Skin of body (tissue), 2 donors: ENCODE results near the gene HID1. TPM values are rescaled to one million over a fixed set of nuclear protein-coding genes. Genes with fewer than 3 reads are reported as not detected.

ENCODE experiments used
- DNase-seq: peaks from one replicate; lab custom pipeline; 2025; lab: John Stamatoyannopoulos, UW
- total RNA-seq: library from RNA; depleted of rRNA; stranded (reverse); fragments of >200 nt; gene quantifications from one replicate; pipeline ENCODE4 v1.2.3, GENCODE V29; 2014

HID1 gene
- total RNA-seq, 1 donor from 2014 or later = 4.0 TPM

DNA sequence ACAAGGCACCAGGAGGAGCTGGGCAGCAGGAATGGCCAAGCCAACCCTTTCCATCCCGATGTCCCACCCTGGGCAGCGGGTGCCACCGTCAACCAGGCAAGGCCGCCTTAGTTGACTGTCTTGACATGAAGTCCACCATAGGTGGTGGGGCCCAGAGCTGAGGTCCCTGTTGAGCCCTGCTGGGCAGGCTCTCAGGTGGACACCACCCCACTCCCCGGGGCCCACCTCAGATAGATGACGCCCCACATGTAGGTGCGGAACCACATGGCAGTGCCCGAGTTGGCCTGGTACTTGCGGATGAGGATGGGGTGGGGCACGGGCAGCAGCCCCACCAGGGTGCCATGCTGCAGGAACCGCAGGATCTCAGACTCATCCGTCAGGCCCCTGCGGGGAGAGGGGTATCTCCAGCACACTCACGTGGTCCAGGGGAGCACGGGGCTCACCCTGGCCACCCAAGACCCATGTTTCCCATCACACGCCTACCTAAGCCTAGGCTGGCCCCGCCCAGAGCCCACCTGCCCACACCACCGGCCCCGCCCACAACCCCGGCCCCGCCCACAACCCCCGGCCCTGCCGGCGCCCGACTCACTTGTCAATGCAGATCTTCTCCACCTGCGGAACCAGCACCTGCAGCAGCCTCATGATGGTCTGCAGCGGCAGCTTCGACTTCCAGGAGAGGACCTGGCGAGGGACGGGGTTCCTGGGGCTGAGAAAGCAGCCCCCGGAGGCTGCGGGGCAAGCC, 20.7 kb downstream of the HID1 start:
- DNase-seq = no peak

DNA sequence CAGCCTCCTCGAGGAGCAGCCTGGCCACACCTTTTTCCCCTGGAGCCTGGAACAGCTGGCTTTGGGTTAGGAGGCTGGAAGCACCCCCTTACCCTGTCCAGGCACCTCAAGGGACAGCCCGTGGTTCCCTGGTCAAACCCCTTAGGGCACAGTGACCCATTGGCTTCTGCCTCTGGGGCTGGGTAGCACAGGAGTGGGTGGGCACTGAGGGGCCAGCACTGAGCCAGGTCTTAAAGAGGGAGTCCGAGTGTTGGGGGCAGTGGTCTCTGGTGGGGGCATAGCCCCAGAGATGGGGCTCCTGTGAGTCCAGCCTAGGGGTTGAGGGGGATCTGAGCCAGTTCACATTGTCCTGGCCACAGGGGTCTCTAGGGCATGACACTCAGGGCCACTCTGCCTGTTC, 21.5 kb downstream of the HID1 start:
- no peak for DNase-seq

DNA sequence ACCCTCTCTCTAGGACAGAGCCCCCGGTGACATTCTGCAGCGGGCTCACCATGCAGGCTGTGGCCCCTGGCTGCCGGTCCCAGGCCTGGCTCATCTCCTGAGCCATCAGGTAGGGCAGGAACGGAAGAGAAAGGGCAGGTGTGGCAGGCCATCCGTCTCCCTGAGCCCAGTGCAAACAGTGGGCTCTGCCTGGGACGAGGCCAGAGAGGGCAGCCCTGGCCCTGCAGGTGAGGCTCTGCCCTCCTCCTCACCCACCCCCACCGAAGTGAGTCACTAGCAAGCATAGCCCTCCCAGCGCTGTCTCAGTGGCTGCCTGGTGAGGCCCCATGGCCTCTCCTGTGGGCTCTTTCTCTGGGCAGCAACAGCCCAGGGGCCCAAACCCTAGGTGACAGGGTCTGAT, 22.4 kb downstream of the HID1 start:
- no peak for DNase-seq

DNA sequence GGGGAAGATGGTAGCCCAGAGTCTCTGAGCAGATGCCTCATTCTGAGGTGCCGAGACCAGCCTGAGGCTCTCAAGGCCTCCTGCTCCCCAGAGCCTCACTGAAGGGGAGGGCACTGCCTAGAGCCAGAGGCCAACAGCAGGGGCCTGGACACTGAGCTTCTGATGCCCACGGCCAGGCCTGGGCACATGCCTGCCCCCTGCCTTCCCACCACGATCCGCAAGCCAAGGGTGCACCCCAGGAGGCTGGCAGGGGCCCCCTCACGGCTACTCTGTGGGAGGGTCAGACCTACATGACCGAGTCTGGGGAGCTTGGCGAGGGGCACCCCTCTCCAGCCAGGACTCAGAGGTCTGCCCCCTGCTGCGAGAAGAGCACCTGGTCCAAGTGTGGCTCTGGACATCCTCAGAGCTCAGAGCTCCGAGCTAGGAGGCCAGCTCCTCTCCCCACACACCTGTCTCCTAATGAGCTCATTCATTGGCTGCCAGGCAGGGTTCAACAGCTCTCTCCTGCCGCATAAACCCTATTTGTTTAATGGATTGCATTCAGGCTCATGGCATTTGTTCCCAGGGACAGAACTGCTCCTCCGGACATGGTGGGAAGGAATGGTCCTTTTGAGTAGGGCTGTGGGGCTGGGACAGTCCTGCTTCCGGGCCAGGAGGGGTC, 23.0 kb downstream of the HID1 start:
- no peak for DNase-seq

DNA sequence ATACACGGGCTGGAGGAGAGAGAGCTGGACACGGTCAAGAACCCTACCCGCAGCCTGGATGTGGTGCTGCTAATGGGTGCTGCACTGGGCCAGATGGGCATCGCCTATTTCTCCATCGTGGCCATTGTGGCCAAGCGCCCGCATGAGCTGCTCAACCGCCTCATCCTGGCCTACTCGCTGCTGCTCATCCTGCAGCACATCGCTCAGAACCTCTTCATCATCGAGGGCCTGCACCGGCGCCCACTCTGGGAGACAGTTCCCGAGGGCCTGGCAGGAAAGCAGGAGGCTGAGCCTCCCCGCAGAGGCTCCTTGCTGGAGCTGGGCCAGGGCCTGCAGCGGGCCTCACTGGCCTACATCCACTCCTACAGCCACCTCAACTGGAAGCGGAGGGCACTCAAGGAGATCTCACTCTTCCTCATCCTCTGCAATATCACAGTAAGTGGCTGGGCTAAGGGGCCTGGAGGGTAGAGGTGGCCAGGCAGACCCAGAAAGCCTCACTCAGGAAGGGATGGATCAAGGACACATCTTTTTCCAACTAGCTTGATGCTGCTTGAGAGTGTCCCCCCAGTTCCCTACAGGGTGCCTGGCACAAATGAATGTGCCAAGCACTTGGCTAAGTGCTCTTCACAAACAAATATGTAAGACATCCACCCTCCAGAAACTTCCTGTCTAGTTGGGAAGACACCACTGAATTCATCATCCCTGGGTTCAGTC, 25.4 kb downstream of the HID1 start:
- DNase-seq = no peak

DNA sequence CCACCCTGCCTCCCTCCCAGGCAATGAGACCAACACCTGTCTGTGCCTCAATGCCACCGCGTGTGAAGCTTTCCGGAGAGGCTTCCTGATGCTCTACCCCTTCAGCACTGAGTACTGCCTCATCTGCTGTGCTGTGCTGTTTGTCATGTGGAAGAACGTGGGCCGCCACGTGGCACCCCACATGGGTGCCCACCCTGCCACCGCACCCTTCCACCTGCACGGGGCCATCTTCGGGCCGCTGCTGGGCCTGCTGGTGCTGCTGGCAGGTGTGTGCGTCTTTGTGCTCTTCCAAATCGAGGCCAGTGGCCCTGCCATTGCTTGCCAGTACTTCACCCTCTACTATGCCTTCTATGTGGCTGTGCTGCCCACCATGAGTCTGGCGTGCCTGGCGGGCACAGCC, 25.9 kb downstream of the HID1 start:
- DNase-seq = no peak

DNA sequence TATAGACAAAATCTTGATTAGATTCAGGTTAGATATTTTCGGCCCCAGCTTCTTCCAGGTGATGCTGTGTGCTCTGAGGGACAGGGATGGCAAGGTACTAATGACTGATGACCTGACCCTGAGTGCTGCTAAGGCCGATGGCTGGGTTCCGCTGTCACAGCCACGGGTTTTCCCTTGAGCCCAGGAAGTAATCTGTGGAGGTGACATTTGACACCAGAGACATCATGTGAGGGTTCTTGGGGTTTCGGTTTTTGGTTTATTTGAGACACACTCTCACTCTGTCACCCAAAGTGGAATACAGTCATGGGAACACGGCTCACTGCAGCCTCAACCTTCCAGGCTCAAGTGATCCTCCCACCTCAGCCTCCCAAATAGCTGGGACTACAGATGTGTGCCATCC, 27.0 kb downstream of the HID1 start:
- no peak for DNase-seq

DNA sequence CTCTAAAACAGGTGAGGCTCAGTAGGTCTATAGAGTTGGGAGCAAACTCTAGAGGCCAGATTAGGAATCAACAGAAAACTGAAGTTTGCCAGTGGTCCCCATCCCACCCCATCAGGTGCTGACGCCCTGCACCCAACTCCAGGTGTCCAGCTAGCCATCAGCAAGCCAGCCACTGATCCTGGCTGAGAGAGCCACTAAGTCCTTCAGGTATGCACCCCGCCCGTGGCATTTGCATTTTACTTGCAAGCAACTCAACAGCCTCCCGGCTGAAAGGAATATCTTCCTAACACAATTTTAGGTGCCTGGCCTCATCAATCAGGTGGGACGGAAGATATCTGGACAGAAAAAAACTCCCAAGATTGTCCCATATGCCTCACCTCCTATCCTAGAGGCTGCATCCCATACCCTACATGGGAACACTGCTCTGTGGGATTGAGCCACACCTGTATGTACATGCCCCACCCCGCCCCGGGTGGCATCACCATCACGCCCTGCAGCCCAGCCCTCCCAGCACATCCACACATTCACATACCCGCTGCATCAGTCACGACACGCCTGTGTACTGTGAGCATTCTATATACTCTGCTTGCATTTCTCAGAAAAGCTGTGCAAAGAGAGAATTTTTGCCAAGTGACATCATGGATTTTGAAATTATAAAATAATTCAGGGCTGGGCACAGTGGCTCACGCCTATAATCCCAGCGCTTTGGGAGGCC, 28.6 kb downstream of the HID1 start:
- no peak for DNase-seq

DNA sequence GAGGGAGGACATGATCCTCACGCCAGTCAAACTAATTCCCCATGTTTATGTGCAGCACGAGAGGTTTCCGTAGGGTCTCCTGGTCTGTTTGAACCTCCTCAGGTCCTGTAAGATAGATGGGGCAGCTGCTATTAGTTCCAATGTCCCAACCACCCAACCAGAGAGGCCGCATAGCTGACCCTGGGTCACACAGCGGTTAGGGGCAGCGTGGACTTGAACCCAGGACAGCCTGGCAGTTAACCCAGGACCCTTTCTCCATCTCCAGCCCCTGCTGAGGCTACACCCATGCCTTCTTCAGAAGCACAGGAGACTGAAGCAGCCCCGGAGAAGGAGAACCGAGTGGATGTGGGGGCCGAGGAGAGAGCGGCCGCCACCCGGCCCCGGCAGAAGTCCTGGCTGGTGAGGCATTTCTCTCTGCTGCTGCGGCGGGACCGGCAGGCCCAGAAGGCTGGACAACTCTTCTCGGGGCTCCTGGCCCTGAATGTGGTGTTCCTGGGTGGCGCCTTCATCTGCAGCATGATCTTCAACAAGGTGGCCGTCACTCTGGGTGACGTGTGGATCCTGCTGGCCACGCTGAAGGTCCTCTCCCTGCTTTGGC, 31.3 kb downstream of the HID1 start:
- DNase-seq = no peak

DNA sequence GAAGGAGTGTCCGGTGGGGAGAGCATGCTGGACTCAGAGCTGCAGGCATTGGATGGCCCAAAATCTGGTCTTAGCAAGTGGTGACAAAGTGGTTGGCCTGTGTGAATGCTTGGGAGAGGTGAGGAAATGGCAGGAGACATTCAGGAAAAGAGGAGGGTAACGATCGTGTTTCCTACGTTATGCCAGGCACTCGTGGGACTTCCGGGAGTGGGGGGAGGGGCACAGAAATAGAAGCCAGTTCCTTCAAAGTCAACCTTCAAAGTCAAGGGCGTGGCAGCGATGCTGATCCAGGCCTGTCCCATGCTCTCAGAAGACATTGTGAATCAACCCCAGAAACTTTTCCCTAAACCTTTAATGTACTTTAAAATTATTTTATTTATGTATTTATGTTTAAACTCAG, 33.0 kb downstream of the HID1 start:
- no peak for DNase-seq

DNA sequence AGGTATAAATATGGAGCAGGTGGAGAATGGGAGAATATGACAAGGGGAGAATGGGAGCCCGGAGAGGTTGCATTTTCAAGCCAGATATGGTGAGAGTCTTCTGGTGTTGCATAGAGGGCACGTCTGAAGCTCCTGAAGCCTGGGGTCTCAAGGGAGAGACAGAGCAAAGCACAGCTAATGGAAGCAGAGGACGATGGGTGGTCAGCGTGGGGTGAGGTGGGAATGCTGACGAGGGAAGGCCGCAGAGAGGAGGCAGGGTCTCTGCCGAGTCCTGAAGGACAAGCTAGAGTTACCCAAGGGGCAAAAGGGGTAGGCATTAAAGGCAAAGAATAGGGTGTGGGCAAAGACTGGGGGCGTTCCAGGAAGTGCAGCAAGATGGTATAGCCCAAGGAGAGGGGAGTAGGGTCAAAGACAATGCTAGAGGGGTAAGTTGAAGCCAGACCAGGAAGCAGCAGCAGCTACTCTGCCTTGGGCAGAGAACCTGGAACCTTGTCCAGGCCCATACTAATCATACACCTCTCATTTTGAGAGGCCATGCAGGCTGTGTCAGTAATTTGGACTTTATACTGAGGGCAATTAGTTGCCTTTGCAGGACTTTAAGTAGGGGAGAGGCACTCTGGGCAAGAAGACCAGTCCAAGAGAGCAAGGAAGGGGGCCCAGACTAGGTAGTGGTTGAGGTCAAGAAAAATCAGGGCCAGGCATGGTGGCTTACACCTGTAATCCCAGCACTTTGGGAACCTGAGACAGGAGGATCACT, 34.2 kb downstream of the HID1 start:
- no peak for DNase-seq

DNA sequence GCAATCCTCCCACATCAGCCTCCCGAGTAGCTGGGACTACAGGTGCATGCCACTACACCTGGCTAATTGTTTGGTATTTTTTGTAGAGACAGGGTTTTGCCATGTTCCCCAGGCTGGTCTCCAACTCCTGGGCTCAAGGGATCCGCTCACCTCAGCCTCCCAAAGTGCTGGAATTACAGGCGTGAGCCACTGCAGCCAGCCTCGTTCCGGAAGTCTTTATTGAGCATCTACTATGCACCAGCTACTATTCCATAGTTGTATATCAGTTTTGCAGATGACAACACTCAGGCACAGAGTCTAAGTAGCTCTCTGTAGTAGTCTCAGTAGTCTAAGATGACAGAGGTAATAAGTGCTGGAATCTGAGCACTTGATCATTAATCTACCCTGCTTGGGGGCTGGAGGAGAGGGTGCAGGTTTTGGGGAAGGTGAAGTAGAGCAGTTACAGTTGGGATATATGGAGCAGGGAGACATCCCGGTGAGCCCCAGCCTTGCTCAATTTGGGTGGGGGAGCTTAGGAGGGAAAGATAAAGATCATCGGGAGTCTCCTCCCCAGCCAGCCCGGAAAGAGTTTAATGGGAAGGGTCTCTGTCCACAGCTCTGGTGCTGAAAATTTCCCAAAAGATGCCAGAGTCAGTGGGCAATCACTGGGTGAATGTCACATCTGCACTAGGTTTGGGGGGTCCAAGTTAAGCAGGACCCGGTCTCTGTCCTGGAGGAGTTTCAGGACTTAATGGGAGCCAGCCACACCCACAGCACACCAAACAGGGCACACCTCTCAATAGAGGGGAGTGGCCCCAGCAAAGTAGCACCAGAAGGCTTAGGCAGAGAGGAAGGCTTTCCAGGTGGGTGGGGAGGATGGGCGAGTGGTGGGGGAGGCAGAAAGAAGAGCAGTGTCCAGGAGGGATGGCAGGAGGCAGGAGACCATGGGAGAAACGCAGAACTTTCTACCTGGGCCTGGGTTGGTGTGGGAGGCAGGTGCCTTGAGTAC, 35.2 kb downstream of the HID1 start:
- no peak for DNase-seq

DNA sequence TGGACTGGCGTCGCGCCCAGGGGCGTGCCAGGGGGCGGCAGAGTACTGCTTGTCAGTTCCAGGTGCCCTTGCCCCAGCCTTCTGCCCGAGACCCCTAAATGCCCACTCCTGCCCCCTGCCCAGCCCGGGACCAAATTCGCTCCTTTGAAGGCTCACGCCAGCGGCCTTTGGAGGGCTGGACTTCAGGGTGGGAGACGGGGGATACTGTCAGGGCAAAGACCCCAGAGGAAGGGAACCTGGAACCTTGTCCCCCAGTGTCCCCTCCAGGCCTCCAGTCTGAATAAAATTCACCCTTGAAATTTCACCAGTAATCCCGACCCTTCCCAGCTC, 36.1 kb downstream of the HID1 start:
- no peak for DNase-seq

DNA sequence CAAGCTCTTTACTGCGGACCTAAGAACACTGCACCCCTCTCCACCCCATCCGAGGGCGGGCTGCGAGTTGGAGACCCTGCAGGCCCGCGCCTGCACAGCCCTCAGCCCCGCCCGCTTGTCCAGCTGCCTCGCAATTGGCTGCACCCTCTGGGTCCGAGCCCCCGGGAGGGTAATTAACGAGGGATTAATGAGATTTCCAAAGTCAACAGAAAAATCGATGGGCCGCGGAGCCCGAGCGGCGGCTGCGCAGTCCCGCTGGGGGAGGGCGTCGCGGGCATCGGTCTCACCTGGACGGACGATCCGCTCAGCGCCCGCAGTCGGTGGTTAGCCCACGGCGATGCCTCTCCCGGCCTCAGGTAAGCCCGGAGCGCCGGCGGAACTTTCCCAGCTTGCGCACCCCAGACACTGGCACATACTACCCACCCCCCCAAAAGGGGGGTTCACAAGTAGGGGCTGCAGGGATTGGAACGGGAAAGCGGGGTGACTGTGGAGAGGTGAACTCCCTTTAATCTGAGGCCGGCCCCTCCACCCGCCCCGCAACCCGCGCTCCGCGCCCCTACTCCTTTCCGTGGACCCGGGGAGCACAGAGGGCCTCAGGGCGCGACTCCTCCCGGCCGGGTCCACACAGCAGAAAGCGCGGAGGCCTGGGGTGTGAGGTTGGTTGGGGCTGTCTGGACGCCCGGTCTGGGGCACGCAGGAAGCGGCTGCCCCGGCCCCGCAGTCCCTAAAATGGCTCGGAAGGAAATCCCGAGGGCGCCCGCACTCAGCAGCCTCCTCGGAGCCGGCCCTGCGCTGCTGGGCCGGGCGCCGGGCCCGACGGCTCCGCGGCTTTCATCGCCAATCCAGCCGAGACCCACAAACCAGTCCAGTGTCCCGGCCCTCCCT, 36.7 kb downstream of the HID1 start, which contains the start of gene OTOP3:
Gene OTOP3 (plus strand): TSS at position 314 of the 885 bp plus-strand sequence. CDS start 24 bp downstream, at position 338.
- DNase-seq = no peak

DNA sequence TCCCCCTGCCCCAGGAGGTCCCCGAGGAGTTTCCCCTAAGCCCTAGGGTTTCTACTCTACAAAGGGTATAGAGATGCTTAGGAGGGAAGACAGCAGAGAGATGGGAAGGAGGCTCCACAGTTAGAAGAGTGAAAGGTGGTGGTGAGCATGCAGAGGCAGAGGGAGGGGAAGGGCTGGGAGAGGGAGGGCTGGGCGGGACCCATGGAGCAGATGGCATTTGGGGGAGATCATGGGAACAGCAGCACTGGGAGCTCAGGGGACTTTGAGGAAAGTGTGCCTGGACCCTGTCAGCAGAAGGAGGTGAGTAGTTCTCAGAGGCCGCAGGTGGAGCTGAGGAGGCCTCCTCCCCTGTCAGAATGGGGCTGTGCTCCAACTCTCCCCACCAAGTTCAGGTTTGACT, 37.5 kb downstream of the HID1 start:
- DNase-seq = no peak

DNA sequence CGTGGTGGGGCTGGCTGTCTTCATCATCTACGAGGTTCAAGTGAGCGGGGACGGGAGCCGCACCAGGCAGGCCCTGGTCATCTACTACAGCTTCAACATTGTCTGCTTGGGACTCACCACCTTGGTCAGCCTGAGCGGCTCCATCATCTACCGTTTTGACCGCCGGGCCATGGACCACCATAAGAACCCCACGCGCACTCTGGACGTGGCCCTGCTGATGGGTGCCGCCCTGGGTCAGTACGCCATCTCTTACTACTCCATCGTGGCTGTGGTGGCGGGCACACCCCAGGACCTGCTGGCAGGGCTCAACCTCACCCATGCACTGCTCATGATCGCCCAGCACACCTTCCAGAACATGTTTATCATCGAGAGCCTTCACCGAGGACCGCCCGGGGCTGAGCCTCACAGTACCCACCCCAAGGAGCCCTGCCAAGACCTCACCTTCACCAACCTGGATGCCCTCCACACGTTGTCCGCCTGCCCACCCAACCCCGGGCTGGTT, 42.0 kb downstream of the HID1 start:
- no peak for DNase-seq

DNA sequence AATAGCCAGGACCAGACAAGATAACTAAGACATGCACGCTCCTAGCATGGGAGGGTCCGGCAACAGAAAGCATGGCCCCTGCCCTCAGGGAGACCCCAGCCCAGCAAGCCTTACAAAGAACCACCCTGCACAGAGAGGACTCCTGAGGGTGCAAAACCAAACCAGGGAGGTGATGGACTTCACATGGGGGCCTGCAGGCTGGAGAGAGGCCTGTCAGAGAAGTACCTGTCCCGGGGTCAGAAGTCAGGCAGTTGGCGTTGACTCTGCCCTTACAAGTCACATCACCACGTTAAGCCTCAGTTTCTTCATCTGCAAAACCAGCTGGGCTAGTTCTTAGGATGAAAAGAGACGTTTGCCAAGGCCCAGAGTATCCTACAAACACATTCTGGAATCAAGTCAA, 43.8 kb downstream of the HID1 start:
- DNase-seq = no peak

DNA sequence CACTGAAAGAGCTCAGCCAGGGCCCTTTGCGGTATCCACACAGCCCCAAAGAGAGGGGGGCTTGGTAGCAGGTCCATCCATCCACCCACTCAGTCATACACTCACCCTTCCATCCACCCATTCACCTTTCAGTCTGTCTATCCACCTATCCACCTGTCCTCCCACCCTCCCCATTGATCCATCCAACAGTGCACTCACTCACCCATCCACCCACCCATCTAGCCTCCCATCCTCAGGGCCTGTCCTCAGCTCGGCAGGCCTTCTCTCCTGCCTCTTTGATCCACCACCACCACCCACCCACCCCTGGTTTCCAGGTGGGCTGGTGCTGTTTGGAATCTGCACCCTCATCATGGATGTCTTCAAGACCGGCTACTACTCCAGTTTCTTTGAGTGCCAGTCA, 47.3 kb downstream of the HID1 start:
- DNase-seq = no peak
